Parathyroid adenoma (tissue), 2 donors: Measurements from ENCODE around the gene CDK18.

Experiments used
- H2AFZ ChIP-seq: fragments of 300-600 bp; sonication (generic); one replicate; pipeline ENCODE4 v1.7.0; 2017; ENCODE audit warnings: antibody characterized with exemption, mild to moderate bottlenecking
- H3K27ac ChIP-seq: fragments of 300-600 bp; sonication (generic); one replicate; pipeline ENCODE4 v1.7.0; 2017
- H3K27me3 ChIP-seq: fragments of 300-600 bp; sonication (generic); one replicate; pipeline ENCODE4 v1.7.0; 2017; ENCODE audit warnings: low read length; ENCODE audit not compliant: control insufficient read depth, insufficient read depth
- H3K36me3 ChIP-seq: fragments of 300-600 bp; sonication (generic); one replicate; pipeline ENCODE4 v1.7.0; 2017; ENCODE audit warnings: low read length; ENCODE audit not compliant: control insufficient read depth, insufficient read depth
- H3K4me1 ChIP-seq: fragments of 300-600 bp; sonication (generic); one replicate; pipeline ENCODE4 v1.7.0; 2017; ENCODE audit warnings: control low read depth
- H3K4me2 ChIP-seq: fragments of 300-600 bp; sonication (generic); one replicate; pipeline ENCODE4 v1.7.0; 2017; ENCODE audit warnings: low read length
- H3K4me3 ChIP-seq: fragments of 300-600 bp; sonication (generic); one replicate; pipeline ENCODE4 v1.7.0; 2017; ENCODE audit warnings: low read depth, low read length
- H3K79me2 ChIP-seq: fragments of 300-600 bp; sonication (generic); one replicate; pipeline ENCODE4 v1.7.0; 2017; ENCODE audit warnings: control low read depth
- H3K9ac ChIP-seq: fragments of 300-600 bp; sonication (generic); one replicate; pipeline ENCODE4 v1.7.0; 2017; ENCODE audit warnings: mild to moderate bottlenecking
- H3K9me3 ChIP-seq: fragments of 300-600 bp; sonication (generic); one replicate; pipeline ENCODE4 v1.7.0; 2017; ENCODE audit warnings: low read length; ENCODE audit not compliant: control insufficient read depth
- CTCF ChIP-seq: fragments of 300-600 bp; sonication (generic); IDR thresholded peaks from one replicate; pipeline ENCODE4 v1.7.0; 2017; ENCODE audit warnings: antibody characterized with exemption, mild to moderate bottlenecking
- donor health status: primary hyperparathyroidism.

Gene CDK18

GRCh38 chr1:205518661-205519540 lies 14.4 kb downstream of the CDK18 start:
- H3K4me3 ChIP-seq, result no peak overlapping the region
- no peaks in the 10 kb centered on the region for H3K36me3 ChIP-seq
- H3K79me2 ChIP-seq, result no peaks in the 10 kb centered on the region
- H3K9ac ChIP-seq, result no peak overlapping the region
- H3K27me3 ChIP-seq, result no peaks in the 10 kb centered on the region
- no peak overlapping the region for H3K4me2 ChIP-seq
- no peak overlapping the region for H3K27ac ChIP-seq
- H3K9me3 ChIP-seq, result no peaks in the 10 kb centered on the region
- no peak for TF ChIP-seq CTCF
- H3K4me1 ChIP-seq, result peaks cover 15% of the 10 kb centered on the region
- no peak overlapping the region for H2AFZ ChIP-seq

DNA sequence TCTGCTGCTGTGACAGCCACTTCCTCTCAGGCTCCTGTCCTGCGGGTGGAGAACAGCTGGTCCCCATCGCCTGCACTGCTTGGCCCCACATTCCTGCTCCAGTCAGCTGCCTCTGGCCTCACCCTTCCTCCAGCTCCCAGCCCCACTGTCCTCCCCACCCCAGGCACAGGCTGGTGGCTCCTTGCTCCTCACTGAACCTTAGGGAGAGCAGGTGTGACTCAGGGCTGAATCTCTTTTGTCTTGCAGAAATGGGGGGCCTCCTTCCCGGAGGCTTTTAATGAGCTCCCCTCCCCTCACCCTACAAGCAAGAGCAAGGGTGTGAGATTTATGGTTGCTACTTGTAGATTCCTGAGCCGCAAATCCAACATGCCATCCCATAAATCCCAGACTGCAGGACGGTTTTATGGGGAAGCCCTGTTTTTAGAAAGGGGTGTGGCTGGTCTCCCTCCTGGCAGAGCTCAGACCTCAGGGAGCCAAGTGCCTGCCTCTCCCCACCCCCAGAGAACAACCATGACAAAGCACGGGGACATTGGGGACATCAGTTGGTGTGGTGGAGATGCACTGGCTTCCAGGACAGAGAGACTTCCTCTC lies 15.2 kb downstream of the CDK18 start:
- no peaks in the 10 kb centered on the region for H3K36me3 ChIP-seq
- H3K4me1 ChIP-seq, result peaks cover 12% of the 10 kb centered on the region
- H3K4me3 ChIP-seq, result no peak overlapping the region
- H3K9ac ChIP-seq, result no peak overlapping the region
- no peak overlapping the region for H3K4me2 ChIP-seq
- no peaks in the 10 kb centered on the region for H3K9me3 ChIP-seq
- H3K79me2 ChIP-seq, result no peaks in the 10 kb centered on the region
- H3K27me3 ChIP-seq, result no peaks in the 10 kb centered on the region
- TF ChIP-seq CTCF, result no peak
- no peak overlapping the region for H2AFZ ChIP-seq
- H3K27ac ChIP-seq, result no peak overlapping the region

DNA sequence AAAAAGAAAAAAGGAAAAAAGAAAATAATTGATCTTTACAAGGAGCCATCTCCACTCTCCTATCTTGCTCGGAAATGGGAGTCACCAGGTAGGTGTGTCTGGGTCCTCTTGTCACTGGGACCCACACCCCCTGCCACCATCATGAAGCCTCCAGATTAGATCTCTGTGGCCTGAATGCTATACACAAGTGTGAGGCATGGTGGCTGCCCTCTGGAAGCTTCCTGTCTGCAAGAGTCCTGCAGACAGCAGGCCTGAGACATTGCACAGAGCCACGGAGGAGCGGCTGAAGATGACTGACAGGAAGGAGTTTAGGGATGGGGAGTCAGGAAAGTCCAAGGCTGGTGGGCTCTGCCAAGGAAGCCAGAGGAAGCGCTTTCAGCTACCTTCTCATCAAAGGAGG lies 16.2 kb downstream of the CDK18 start:
- Histone ChIP-seq H3K79me2 (no peaks in the 10 kb centered on the region), H3K9ac (no peak overlapping the region), H3K4me3 (no peak overlapping the region), H3K9me3 (no peaks in the 10 kb centered on the region), H3K27me3 (no peaks in the 10 kb centered on the region), H3K4me1 (peaks cover 5% of the 10 kb centered on the region), H3K4me2 (no peak overlapping the region), H3K27ac (no peak overlapping the region), H2AFZ (no peak overlapping the region), H3K36me3 (no peaks in the 10 kb centered on the region)
- TF ChIP-seq CTCF, result no peak

DNA sequence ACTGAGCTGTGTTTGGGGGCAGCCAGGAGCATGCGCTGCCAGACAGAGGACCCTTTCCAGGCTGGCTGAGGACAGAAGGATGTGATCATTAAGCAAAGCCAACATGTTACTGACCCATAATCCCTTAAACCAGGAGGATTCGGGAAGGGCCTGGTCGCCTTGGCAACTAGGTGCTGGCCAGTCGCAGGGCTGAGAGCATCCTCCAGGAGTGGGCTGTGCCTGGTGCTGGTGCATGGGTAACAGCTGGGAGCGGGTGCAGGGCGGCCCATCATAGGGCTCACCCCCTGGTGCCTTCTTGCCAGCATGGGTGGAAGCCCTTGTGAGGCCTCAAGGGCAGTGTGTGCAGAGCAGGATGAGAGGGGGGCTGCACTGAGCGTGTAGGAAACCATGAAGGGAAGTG lies 17.2 kb downstream of the CDK18 start:
- H3K9ac ChIP-seq, result no peak overlapping the region
- no peaks in the 10 kb centered on the region for H3K9me3 ChIP-seq
- TF ChIP-seq CTCF, result no peak
- H3K4me3 ChIP-seq, result no peak overlapping the region
- no peaks in the 10 kb centered on the region for H3K79me2 ChIP-seq
- H3K36me3 ChIP-seq, result no peaks in the 10 kb centered on the region
- no peak overlapping the region for H3K4me2 ChIP-seq
- no peaks in the 10 kb centered on the region for H3K27me3 ChIP-seq
- H2AFZ ChIP-seq, result no peak overlapping the region
- H3K4me1 ChIP-seq, result no peaks in the 10 kb centered on the region
- no peak overlapping the region for H3K27ac ChIP-seq
